Psoas muscle (tissue), 8 donors: Measurements from ENCODE around the gene AP3B1. TPM values are rescaled to one million over a fixed set of nuclear protein-coding genes. Genes with fewer than 3 reads are reported as not detected.
"Not testable (repeated sequence)": the region's sequence is repeated elsewhere in the genome, so short reads cannot be mapped to it uniquely, and the experiment has no call there.

Source experiments
- ATAC-seq, 4 donors: fragments of 200-7000 bp; cut with Tn5 transposase; one replicate each; pipeline ENCODE4 v1.9.1; 2020; ENCODE audit warnings: moderate library complexity in 3 of 4, mild to moderate bottlenecking in 2 of 4
- DNase-seq, 2 donors: peaks; one replicate each; pipeline ENCODE4 v3.0.0-alpha.2; 2020
- H3K27ac ChIP-seq: fragments of 200-600 bp; one replicate; pipeline ENCODE4 v1.8.0; 2022
- H3K27me3 ChIP-seq, 3 donors: fragments of 200-600 bp in 1 of 3; one replicate each; pipeline versions ENCODE4 v1.6.1 to v1.8.0; 2013 to 2022; ENCODE audit warnings: low read length in 2 of 3, mild to moderate bottlenecking in 2 of 3, moderate library complexity in 1 of 3; ENCODE audit not compliant: insufficient read depth in 3 of 3
- H3K36me3 ChIP-seq, 2 donors: fragments of 200-600 bp in 1 of 2; one replicate each; pipeline versions ENCODE4 v1.6.1 to v1.8.0; 2013 to 2022; ENCODE audit warnings: low read depth in 1 of 2, mild to moderate bottlenecking in 1 of 2, moderate library complexity in 1 of 2; ENCODE audit not compliant: insufficient read depth in 1 of 2
- H3K4me1 ChIP-seq: fragments of 200-600 bp; one replicate; pipeline ENCODE4 v1.8.0; 2022
- H3K4me3 ChIP-seq: fragments of 200-600 bp; one replicate; pipeline ENCODE4 v1.8.0; 2022; ENCODE audit warnings: mild to moderate bottlenecking
- H3K9me3 ChIP-seq: fragments of 200-600 bp; one replicate; pipeline ENCODE4 v1.8.0; 2022
- WGBS, 3 donors: extraction: QIAGEN DNeasy Blood & Tissue Kit; methylation state at CpG; one replicate each; pipeline versions ENCODE4 v1.1.6 to v1.1.7; 2013; 5-methylcytosine and 5-hydroxymethylcytosine counted together
- intact Hi-C, 2 donors: fragments of 100-400 bp; cut with DNase I; formaldehyde crosslinking; loops; one replicate each; pipeline versions ENCODE4 v1.11.0 to v1.14.2; 2022
- polyA plus RNA-seq, 3 donors: library from polyadenylated mRNA; stranded (reverse); fragments of 200-250 nt; gene quantifications; one replicate each; pipeline ENCODE4 v1.2.3, GENCODE V29; 2013
- total RNA-seq, 4 donors: library from RNA; stranded (reverse); fragmentation: NEBNext Ultra II Directional in 2 of 4; extraction: Animal tissue kit (Norgen Biotek cat#: 25700) in 2 of 4; gene quantifications; one replicate each; pipeline versions ENCODE4 v1.2.1 to v1.2.4, GENCODE V29; 2021 to 2023
- TF ChIP-seq, protein P1 (sequence below): fragments of 200-600 bp; IDR thresholded peaks from one replicate; pipeline ENCODE4 v1.8.0; 2022; ENCODE audit warnings: antibody characterized with exemption
- donor health status: healthy with polysubstance abuse.
- donor health status: DM: no; HTN: no; CAD: no; lungs with moderate emphysema.
- donor health status: Bipolar disorder and iron deficiency.
- donor health status: healthy.
- donor health status: DM: yes; HTN: yes; CAD: no.
- donor health status: DM: no; HTN: no; CAD: no.
- donor health status: DM: no; HTN: no; CAD: no.
- donor health status: DM: yes; HTN: yes; CAD: no.

The AP3B1 gene
- total and polyA plus RNA-seq, 7 donors, result 12.4 to 24.4 (median 15.2) TPM

DNA sequence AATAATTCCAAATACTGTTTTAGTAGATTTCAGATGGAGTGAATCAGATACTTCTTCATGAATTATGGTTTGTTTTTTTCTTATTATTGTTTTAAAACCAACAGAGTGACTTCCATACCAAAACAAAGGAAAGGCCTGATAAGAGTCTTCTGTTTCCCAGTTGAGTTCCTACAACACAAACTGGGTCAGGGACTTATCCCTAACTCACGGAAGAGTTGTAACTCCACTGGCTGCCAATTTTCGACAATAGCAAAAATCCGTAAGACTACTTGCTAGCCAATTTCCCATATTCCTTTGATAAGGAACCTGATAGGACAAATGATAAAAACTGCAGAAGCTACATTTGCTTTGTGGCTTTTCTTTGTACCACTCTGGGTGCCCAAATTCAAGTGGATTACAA lies 219.2 kb downstream of the AP3B1 start:
- no peak for ATAC-seq
- TF ChIP-seq, protein P1, sequence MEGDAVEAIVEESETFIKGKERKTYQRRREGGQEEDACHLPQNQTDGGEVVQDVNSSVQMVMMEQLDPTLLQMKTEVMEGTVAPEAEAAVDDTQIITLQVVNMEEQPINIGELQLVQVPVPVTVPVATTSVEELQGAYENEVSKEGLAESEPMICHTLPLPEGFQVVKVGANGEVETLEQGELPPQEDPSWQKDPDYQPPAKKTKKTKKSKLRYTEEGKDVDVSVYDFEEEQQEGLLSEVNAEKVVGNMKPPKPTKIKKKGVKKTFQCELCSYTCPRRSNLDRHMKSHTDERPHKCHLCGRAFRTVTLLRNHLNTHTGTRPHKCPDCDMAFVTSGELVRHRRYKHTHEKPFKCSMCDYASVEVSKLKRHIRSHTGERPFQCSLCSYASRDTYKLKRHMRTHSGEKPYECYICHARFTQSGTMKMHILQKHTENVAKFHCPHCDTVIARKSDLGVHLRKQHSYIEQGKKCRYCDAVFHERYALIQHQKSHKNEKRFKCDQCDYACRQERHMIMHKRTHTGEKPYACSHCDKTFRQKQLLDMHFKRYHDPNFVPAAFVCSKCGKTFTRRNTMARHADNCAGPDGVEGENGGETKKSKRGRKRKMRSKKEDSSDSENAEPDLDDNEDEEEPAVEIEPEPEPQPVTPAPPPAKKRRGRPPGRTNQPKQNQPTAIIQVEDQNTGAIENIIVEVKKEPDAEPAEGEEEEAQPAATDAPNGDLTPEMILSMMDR, result no peak
- DNase-seq, result no peak
- H3K27me3 ChIP-seq, result no peaks in the 10 kb centered on the region
- no peaks in the 10 kb centered on the region for H3K36me3 ChIP-seq
- WGBS, 3 donors, result 92 to 93% (median 93%) methylated on average over 3 of the region's 3 CpGs
- H3K4me3 ChIP-seq, result no peak overlapping the region
- H3K9me3 ChIP-seq, result no peaks in the 10 kb centered on the region
- H3K4me1 ChIP-seq, result no peaks in the 10 kb centered on the region
- H3K27ac ChIP-seq, result no peak overlapping the region
- intact Hi-C loops, result no loop called here

DNA sequence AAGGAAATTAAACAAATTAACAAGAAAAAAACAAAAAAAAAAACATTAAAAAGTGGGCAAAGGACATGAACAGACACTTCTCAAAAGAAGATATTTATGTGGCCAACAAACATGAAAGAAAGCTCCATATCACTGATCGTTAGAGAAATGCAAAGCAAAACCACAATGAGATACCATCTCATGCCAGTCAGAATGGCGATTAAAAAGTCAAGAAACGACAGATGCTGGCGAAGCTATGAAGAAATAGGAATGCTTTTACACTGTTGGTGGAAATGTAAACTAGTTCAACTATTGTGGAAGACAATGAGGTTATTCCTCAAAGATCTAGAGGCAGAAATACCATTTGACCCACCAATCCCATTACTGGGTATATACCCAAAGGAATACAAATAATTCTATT lies 223.8 kb downstream of the AP3B1 start:
- DNase-seq, H3K36me3 ChIP-seq, H3K4me3 ChIP-seq, intact Hi-C loops, H3K4me1 ChIP-seq, H3K9me3 ChIP-seq, H3K27ac ChIP-seq, ATAC-seq, H3K27me3 ChIP-seq: not testable (repeated sequence)
- 85 to 96% (median 87%) methylated on average over 4 of the region's 4 CpGs for WGBS, 3 donors

DNA sequence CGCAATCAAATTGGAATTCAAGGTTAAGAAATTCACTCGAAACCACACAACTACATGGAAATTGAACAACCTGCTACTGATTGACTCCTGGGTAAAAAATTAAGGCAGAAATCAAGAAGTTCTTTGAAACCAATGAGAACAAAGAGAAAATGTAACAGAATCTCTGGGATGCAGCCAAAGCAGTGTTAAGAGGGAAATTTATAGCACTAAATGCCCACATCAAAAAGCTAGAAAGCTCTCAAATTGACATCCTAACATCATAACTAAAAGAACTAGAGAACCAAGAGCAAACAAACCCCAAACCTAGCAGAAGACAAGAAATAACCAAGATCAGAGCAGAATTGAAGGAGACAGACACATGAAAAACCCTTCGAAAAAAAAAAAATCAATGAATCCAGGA lies 226.9 kb downstream of the AP3B1 start:
- intact Hi-C loops, DNase-seq, H3K27me3 ChIP-seq, H3K4me3 ChIP-seq, ATAC-seq, H3K9me3 ChIP-seq, H3K36me3 ChIP-seq, H3K4me1 ChIP-seq, H3K27ac ChIP-seq: not testable (repeated sequence)
- WGBS, 3 donors, result 90 to 98% (median 95%) methylated on average over 3 of the region's 3 CpGs

DNA sequence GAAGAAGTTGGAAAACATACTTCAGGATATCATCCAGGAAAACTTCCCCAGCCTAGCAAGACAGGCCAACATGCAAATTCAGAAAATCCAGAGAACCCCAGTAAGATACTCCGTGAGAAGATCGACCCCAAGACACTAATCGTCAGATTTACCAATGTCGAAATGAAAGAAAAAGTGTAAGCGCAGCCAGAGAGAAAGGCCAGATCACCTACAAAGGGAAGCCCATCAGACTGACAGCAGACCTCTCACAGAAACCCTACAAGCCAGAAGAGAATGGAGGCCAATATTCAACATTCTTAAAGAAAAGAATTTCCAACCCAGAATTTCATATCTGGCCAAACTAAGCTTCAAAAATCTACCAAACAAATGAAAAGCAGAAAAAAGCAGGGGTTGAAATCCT lies 227.8 kb downstream of the AP3B1 start:
- H3K4me1 ChIP-seq, intact Hi-C loops, ATAC-seq, H3K27me3 ChIP-seq, H3K4me3 ChIP-seq, H3K27ac ChIP-seq, DNase-seq, H3K36me3 ChIP-seq, H3K9me3 ChIP-seq: not testable (repeated sequence)
- WGBS, 3 donors, result 97 to 99% (median 98%) methylated on average over 5 of the region's 5 CpGs

DNA sequence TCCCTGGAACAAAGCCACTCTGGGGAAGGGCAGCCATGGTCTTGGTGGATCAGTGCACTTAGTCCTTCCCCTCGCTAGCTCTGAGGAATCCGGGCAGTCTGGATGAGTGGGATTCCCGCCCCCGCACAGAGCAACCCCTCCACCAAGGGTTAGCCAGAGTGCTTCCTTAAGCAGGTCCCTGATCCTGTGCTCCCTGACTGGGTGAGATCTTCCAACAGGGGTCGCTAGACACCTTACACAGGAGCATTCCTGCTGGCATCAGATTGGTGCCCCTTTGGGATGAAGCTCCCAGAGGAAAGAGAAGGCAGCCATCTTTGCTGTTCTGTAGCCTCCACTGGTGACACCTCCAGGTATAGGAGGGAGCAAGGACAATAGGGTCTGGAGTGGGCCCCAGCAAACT lies 228.8 kb downstream of the AP3B1 start:
- intact Hi-C loops, result no loop called here

DNA sequence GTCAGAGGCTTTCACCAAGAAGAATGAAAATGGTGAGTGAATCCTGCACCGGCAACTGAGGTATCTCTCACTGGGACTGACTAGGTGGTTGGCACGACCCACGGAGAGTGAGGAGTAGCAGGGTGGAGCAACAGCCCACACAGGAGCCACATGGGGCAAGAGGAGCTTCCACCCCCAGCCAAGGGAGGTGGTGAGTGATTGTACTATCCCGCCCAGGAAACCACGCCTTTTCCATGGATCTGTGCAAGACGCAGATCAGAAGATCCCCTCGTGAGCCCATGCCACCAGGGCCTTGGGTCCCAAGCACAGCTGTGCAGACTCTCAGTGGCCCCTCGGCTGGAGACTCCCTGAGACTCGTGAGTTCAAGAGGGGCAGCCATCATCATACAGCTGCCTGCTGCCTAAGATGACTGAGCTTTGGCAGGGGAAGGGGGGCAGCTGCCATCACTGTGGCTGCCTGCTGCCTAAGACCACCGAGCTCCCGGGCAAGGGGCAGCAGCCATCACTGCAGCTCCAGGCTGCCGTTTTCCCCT lies 229.5 kb downstream of the AP3B1 start:
- Histone ChIP-seq H3K36me3 (no peaks in the 10 kb centered on the region), H3K4me3 (no peak overlapping the region), H3K9me3 (no peaks in the 10 kb centered on the region), H3K27me3 (no peaks in the 10 kb centered on the region), H3K4me1 (no peaks in the 10 kb centered on the region), H3K27ac (no peak overlapping the region)
- intact Hi-C loops, result no loop called here
- WGBS, 3 donors, result 85 to 89% (median 88%) methylated on average over 12 of the region's 12 CpGs
- no peak for DNase-seq
- ATAC-seq, result no peak
- TF ChIP-seq, protein P1, result no peak

More for the DNA sequence above, 228.8 kb downstream of the AP3B1 start:
- WGBS, 3 donors, result 92 to 98% (median 92%) methylated on average over 4 to 5 of the region's 5 CpGs
- H3K36me3 ChIP-seq, result no peaks in the 10 kb centered on the region
- H3K9me3 ChIP-seq, result no peaks in the 10 kb centered on the region
- H3K27ac ChIP-seq, result no peak overlapping the region
- DNase-seq, result no peak
- no peaks in the 10 kb centered on the region for H3K27me3 ChIP-seq
- TF ChIP-seq, protein P1, result no peak
- ATAC-seq, result no peak
- H3K4me3 ChIP-seq, result no peak overlapping the region
- no peaks in the 10 kb centered on the region for H3K4me1 ChIP-seq
